ENCODE measurements around the gene GJC2.

- TF ChIP-seq CTCF (IDR thresholded peaks at IDR 0.05; ENCODE audit: insufficient read depth, low read length) (no peak), GABPA (IDR thresholded peaks at IDR 0.05; ENCODE audit: low read depth) (no peak), SPI1 (IDR thresholded peaks at IDR 0.05; ENCODE audit: borderline replicate concordance, low read depth) (no peak), POLR2AphosphoS5 (IDR thresholded peaks at IDR 0.05; ENCODE audit: low read depth) (no peak)
- TF ChIP-seq, protein P1, sequence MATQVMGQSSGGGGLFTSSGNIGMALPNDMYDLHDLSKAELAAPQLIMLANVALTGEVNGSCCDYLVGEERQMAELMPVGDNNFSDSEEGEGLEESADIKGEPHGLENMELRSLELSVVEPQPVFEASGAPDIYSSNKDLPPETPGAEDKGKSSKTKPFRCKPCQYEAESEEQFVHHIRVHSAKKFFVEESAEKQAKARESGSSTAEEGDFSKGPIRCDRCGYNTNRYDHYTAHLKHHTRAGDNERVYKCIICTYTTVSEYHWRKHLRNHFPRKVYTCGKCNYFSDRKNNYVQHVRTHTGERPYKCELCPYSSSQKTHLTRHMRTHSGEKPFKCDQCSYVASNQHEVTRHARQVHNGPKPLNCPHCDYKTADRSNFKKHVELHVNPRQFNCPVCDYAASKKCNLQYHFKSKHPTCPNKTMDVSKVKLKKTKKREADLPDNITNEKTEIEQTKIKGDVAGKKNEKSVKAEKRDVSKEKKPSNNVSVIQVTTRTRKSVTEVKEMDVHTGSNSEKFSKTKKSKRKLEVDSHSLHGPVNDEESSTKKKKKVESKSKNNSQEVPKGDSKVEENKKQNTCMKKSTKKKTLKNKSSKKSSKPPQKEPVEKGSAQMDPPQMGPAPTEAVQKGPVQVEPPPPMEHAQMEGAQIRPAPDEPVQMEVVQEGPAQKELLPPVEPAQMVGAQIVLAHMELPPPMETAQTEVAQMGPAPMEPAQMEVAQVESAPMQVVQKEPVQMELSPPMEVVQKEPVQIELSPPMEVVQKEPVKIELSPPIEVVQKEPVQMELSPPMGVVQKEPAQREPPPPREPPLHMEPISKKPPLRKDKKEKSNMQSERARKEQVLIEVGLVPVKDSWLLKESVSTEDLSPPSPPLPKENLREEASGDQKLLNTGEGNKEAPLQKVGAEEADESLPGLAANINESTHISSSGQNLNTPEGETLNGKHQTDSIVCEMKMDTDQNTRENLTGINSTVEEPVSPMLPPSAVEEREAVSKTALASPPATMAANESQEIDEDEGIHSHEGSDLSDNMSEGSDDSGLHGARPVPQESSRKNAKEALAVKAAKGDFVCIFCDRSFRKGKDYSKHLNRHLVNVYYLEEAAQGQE (IDR thresholded peaks at IDR 0.05; ENCODE audit: insufficient replicate concordance, low read depth): no peak
Observed at GRCh38 chr1:228157729-228158126, 8.0 kb downstream of the GJC2 start.

Measured in HL-60 (cell line).